DMS153 (cell line): Measurements from ENCODE around the gene ZBTB25.
A peak's percentile ranks its signal among the peaks of the same experiment; 100 is the strongest.

ENCODE experiments used
- DNase-seq: peaks from one replicate; lab custom pipeline; 2025; lab: John Stamatoyannopoulos, UW

ZBTB25 gene

GRCh38 chr14:64516969-64517368, 13.3 kb upstream of the ZBTB25 start:
- no peak for DNase-seq

DNA sequence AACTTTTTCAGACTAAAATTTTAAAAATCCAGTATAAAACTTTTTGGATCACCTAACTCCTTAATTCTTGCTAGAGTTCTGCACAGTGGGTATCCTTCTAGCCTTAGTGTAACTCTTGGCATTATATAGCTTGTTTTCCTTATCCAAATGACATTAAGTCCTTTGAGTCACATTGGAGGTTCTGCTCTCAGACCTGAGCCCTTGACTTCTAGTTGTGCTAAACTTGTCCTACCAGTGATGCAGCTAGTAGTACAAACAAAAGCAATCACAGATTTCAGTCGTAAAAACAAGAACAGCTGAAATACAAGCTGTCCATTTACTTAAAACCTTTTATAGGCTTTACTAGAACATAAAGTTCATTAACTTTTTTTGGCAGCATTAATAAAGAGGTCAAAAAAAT, 11.4 kb upstream of the ZBTB25 start:
- DNase-seq, result no peak

DNA sequence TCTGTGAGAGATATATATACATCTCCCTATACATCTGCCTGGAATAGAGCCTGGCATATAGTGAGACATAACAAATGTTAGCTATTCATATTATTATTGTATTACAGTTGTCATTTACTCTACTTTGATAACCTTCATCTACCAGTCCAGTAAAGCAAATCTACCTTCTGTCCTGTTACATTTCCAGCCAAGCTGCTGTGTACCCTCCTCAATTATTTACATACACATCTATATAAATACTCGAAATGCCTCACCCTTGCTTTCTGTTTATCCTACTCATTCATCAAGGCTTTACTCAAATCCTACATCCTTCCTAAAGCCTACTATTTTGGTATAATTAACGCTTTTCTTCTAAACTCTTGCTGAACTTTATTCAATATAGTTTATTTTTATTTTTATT, 9.6 kb upstream of the ZBTB25 start:
- no peak for DNase-seq

DNA sequence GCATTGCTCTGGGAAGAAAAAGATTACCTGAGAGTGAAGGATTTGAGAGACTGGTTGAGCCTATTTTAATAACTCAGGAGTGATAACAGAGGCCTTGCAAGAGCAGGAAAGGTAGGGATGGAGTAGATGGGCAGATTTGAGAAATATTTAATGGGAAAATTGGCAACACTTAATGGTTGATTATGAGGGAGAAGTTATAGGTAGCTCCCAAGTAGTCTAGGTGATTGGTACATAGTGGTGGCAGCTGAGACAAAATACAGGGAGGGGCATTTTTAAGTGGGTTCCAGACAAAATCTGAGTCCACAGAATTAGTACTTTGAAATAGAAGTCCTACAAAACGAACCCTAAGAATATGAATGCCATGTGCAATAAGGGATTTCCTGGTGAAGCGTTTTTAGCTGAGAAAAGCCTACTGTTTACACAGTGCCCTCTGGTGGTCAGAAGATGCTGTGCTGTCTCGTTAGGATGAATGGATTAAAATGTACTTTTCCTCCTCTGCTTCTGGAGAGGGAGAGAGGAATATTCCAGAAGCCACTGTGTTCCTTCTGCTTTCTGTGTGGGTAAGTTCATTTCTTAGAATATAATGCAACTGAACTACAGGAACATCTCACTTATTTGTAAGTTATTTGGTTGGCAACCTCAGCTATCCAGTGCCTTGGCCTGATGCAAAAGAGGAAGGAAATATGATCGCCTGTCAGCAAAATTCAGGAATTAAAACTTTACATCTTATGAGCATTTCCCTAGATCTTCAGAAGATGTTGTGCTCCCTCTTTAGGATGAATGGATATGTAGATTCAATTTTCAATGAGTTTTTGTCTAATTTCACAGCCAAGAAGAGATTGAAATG, 7.4 kb upstream of the ZBTB25 start:
- peak; percentile 14 for DNase-seq

- DNase-seq, result no peak
These were observed 5.4 kb upstream of the ZBTB25 start for GRCh38 chr14:64509036-64509435.

DNA sequence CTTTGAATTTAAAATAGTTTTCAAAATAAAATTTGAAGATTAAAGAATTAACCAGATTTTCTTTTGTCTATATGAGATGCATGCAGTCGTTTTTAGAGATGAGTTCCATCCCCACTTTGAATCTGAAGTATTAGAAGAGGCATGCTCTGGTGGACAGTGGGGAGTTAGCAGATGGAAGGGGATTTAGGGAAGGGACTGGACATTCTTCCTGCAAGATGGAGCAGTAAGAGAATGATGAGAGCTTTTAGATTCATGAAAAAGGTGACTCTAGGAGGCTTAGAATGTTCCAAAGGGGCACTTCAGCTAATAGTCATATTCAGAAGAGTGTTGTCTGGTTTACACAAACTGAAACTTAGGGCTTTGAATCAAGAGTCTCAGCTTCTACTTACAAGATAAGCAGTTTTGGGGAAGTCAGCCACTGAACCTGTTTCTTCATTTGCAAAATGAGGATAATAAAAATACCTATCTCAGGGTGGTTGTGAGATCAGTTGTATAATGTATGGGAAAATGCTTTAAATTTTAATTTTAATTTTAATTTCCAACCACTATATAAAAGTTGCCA, 4.7 kb upstream of the ZBTB25 start:
- DNase-seq, result no peak

- no peak for DNase-seq
These were observed 3.9 kb upstream of the ZBTB25 start for GRCh38 chr14:64507376-64508156.

DNA sequence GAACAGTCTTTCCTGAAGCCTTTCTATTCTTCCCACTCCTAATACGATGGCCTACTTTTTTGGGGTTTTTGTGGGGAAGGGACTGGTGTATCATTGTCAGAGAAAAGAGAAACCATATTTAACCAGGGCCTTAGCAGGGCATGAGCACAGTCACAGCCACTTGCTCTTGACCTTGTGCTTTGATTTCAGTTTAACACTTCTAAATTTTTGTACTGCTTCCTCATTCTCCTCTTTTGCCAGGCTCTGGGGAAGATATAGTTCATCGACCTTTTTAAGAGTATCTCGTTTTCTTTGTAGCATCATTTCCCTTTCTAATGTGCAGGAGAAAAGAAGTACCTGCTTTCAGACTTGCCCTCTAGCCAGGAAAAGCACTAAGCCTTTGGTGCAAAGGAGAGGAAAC, 3.1 kb upstream of the ZBTB25 start:
- no peak for DNase-seq

GRCh38 chr14:64504897-64505794, 1.5 kb upstream of the ZBTB25 start:
- peak; percentile 65 for DNase-seq

DNA sequence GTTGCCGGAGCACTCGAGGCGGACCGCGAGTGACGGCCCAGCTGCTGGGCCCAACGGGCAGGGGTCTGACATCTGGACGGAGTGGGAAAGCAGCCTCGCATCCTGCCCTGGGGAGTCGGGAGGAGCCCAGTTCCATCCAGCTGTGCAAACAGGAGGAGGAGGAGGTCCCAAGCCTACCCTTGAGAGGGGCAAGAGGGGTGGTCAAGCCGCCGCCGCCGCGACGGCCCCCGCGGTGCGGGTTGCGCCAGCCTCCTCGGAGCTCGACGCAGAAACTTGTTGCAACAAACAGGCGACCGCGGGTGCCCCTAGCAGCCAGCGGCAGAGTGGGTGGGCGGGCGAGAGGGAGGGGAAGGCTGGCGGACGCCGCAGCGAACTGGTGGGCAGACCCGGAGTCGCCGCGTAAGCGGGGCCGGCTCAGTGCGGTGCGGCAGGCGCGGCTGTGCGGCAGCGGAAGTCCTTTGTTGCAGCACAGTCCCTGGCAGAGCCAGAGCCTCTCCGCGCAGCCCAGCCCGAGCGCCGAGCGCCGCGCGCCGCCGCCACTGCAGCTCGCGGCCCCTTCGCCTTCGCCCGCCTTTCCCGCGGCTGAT, 765 bp upstream of the ZBTB25 start, which contains the start of gene ZBTB1:
Gene ZBTB1 (plus strand): TSS at position 461 of the 587 bp plus-strand sequence. CDS start 16,735 bp downstream, outside the sequence.
- peak; percentile 66 for DNase-seq

GRCh38 chr14:64502887-64503433, 678 bp downstream of the ZBTB25 start:
- DNase-seq, result no peak

DNA sequence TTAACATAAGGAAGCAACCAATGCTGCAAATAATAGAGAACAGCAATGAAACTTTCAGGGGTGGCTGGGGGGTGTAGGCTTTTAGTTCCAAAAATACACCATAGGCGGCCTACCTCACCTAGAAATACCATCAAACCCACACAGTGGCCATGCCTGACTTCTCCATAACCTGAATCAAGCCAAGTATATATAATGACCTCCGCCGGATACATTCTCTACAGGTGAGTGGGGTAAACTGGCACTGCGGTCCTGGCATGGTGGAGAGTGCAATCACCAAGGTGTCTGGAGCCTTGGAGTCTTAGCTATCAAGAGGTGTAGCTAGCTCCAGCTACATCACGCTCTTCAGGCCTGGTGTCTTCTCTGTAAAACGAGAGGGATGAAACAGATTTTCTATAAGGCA, 1.2 kb downstream of the ZBTB25 start:
- no peak for DNase-seq

GRCh38 chr14:64501411-64502171, 2.0 kb downstream of the ZBTB25 start:
- no peak for DNase-seq

- DNase-seq, result no peak
These were observed 3.5 kb downstream of the ZBTB25 start for GRCh38 chr14:64500088-64500487.

DNA sequence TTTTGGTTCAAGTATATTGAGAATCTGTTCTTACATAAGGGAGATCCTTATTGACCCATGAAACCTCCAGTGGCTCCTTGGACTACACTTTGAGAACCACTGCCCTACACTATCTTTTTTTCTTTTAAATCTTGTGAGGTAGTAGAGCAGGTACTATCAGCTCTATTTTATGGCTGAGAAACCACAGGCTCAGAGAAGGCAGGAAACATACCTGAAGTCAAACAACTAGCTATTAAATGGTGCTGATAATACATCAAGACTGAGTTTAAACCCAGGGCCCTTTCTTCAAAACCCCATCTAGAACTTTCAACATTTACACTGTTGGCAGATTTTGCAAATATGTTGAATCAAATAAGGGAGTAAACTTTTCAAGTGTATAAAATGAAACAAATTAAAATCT, 6.9 kb downstream of the ZBTB25 start:
- no peak for DNase-seq

DNA sequence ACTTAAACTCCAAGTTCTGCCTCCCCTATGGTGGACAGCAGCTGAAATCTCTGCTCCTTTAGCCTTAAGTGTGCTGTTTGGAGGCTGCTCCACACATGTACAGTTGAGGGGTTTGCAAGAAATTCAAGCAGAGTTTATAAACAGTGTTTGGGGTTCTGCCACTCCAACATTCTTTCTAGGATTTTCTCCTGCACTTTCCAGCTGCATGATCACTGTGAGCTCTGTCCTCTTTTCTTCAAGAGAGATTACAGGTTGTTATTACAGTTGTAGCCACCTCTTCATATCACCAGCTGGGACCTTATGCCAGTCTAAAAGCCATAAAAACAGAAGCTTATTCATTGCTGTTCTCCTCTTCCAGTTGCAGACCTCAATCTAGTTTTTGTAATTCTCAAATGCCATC, 8.4 kb downstream of the ZBTB25 start:
- DNase-seq, result no peak

GRCh38 chr14:64493455-64493854, 10.2 kb downstream of the ZBTB25 start:
- DNase-seq, result no peak

DNA sequence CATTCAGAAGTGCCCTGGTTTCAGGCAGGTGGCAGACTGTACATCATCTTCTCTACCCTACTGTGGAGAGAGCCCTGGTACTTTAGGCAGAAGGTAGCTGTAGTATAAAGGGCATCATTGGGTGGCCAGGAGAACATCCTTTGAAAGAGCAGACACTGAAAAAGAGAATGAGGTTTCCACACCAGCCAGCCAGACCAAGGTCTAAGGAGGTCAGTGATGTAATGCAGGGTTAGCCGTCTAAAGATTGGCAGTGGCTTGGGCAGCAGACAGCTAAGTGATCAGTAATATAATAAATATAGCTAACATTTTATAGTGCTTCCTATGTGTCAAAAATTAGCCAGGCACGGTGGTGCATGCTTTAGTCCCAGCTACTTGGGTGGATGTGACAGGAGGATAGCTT, 12.0 kb downstream of the ZBTB25 start:
- no peak for DNase-seq

GRCh38 chr14:64488590-64489099, 15.0 kb downstream of the ZBTB25 start:
- no peak for DNase-seq

- no peak for DNase-seq
These were observed 24.9 kb downstream of the ZBTB25 start for GRCh38 chr14:64478634-64479250.
